Mesendoderm (in vitro differentiated cells): Measurements from ENCODE around the gene PKIG.
"Not testable (repeated sequence)": the region's sequence is repeated elsewhere in the genome, so short reads cannot be mapped to it uniquely, and the experiment has no call there.

ENCODE experiments used
- DNase-seq: peaks from one replicate; pipeline ENCODE4 v3.0.0; 2013
- H2AK5ac ChIP-seq: 2 replicates; pipeline ENCODE4 v1.6.1; 2013; ENCODE audit warnings: low read length, inconsistent platforms
- H2BK120ac ChIP-seq: 2 replicates; pipeline ENCODE4 v1.6.1; 2013; ENCODE audit warnings: low read depth, mild to moderate bottlenecking, low read length, moderate library complexity, mixed read lengths
- H2BK15ac ChIP-seq: replicated peaks from 2 replicates; pipeline ENCODE4 v1.6.1; 2013; ENCODE audit warnings: low read depth, mild to moderate bottlenecking, moderate library complexity
- H2BK5ac ChIP-seq: 2 replicates; pipeline ENCODE4 v1.6.1; 2013; ENCODE audit warnings: low read length, inconsistent platforms
- H3K18ac ChIP-seq: 2 replicates; pipeline ENCODE4 v1.6.1; 2013; ENCODE audit warnings: mild to moderate bottlenecking, low read length, mixed read lengths
- H3K23ac ChIP-seq: one replicate; pipeline ENCODE4 v1.6.1; 2013; ENCODE audit warnings: low read length
- H3K27ac ChIP-seq: 2 replicates; pipeline ENCODE4 v1.5.1; 2013; ENCODE audit warnings: low read depth, mild to moderate bottlenecking, inconsistent platforms, low read length, moderate library complexity
- H3K27me3 ChIP-seq: 2 replicates; pipeline ENCODE4 v1.6.1; 2013; ENCODE audit warnings: low read length, control low read depth, mild to moderate bottlenecking, inconsistent platforms; ENCODE audit not compliant: insufficient read depth, poor library complexity
- H3K36me3 ChIP-seq: 2 replicates; pipeline ENCODE4 v1.6.1; 2013; ENCODE audit warnings: low read length, inconsistent platforms; ENCODE audit not compliant: control insufficient read depth, insufficient read depth
- H3K4ac ChIP-seq: one replicate; pipeline ENCODE4 v1.6.1; 2013; ENCODE audit warnings: low read depth, mild to moderate bottlenecking, low read length, moderate library complexity
- H3K4me1 ChIP-seq: 2 replicates; pipeline ENCODE4 v1.6.1; 2013; ENCODE audit warnings: low read depth, low read length, inconsistent platforms; ENCODE audit not compliant: control insufficient read depth
- H3K4me2 ChIP-seq: 2 replicates; pipeline ENCODE4 v1.6.1; 2013; ENCODE audit warnings: low read length
- H3K4me3 ChIP-seq: 2 replicates; pipeline ENCODE4 v1.5.1; 2013; ENCODE audit warnings: mild to moderate bottlenecking, low read length
- H3K56ac ChIP-seq: one replicate; pipeline ENCODE4 v1.6.1; 2013; ENCODE audit warnings: low read length
- H3K79me1 ChIP-seq: 2 replicates; pipeline ENCODE4 v1.6.1; 2013; ENCODE audit warnings: low read length, inconsistent platforms
- H3K79me2 ChIP-seq: 2 replicates; pipeline ENCODE4 v1.6.1; 2013; ENCODE audit warnings: mild to moderate bottlenecking, low read length; ENCODE audit not compliant: control insufficient read depth, insufficient read depth
- H3K9ac ChIP-seq: 2 replicates; pipeline ENCODE4 v1.6.1; 2013; ENCODE audit warnings: low read length, inconsistent platforms
- H4K5ac ChIP-seq: one replicate; pipeline ENCODE4 v1.6.1; 2013; ENCODE audit warnings: low read length
- H4K8ac ChIP-seq: one replicate; pipeline ENCODE4 v1.6.1; 2013; ENCODE audit warnings: low read depth, mild to moderate bottlenecking, control low read depth, low read length, moderate library complexity
- WGBS: extraction: QIAGEN DNeasy Blood & Tissue Kit; methylation state at CpG from one replicate; pipeline ENCODE4 v1.1.7; 2013; ENCODE audit warnings: low lambda C conversion rate, missing lambda C conversion rate; ENCODE audit not compliant: insufficient coverage; ENCODE audit errors: extremely low coverage; 5-methylcytosine and 5-hydroxymethylcytosine counted together

Gene PKIG

GRCh38 chr20:44586289-44586911 lies 4.0 kb downstream of the PKIG start:
- no peak overlapping the region for H2BK15ac ChIP-seq
- no peak overlapping the region for H3K4me3 ChIP-seq
- no peak overlapping the region for H3K18ac ChIP-seq
- WGBS: no CpG with 5 or more reads among the region's 3 CpGs
- H3K36me3 ChIP-seq: no peaks in the 10 kb centered on the region
- H3K56ac ChIP-seq: no peak overlapping the region
- no peaks in the 10 kb centered on the region for H3K27me3 ChIP-seq
- H4K8ac ChIP-seq: no peak overlapping the region
- H3K27ac ChIP-seq: no peak overlapping the region
- DNase-seq: no peak
- H4K5ac ChIP-seq: no peak overlapping the region
- no peak overlapping the region for H2AK5ac ChIP-seq
- H3K23ac ChIP-seq: no peak overlapping the region
- no peak overlapping the region for H3K4me2 ChIP-seq
- no peak overlapping the region for H3K4ac ChIP-seq
- no peak overlapping the region for H3K9ac ChIP-seq
- H3K4me1 ChIP-seq: peaks cover 11% of the 10 kb centered on the region
- H3K79me1 ChIP-seq: no peaks in the 10 kb centered on the region
- no peaks in the 10 kb centered on the region for H3K79me2 ChIP-seq
- H2BK120ac ChIP-seq: no peak overlapping the region
- H2BK5ac ChIP-seq: no peak overlapping the region

GRCh38 chr20:44587035-44587980 lies 4.9 kb downstream of the PKIG start:
- H3K27ac ChIP-seq: no peak overlapping the region
- no peak overlapping the region for H3K18ac ChIP-seq
- H2AK5ac ChIP-seq: no peak overlapping the region
- H2BK5ac ChIP-seq: no peak overlapping the region
- no peak overlapping the region for H3K4ac ChIP-seq
- no peak overlapping the region for H4K8ac ChIP-seq
- no peaks in the 10 kb centered on the region for H3K27me3 ChIP-seq
- no peak overlapping the region for H4K5ac ChIP-seq
- H3K9ac ChIP-seq: no peak overlapping the region
- no peak overlapping the region for H2BK15ac ChIP-seq
- no CpG with 5 or more reads among the region's 10 CpGs for WGBS
- no peaks in the 10 kb centered on the region for H3K79me2 ChIP-seq
- no peak overlapping the region for H3K4me3 ChIP-seq
- no peak overlapping the region for H3K23ac ChIP-seq
- H3K56ac ChIP-seq: no peak overlapping the region
- H3K79me1 ChIP-seq: no peaks in the 10 kb centered on the region
- no peak overlapping the region for H3K4me2 ChIP-seq
- DNase-seq: no peak
- H2BK120ac ChIP-seq: no peak overlapping the region
- no peaks in the 10 kb centered on the region for H3K36me3 ChIP-seq
- H3K4me1 ChIP-seq: peaks cover 10% of the 10 kb centered on the region

GRCh38 chr20:44588321-44588720 lies 5.9 kb downstream of the PKIG start:
- not testable (repeated sequence) for H3K79me2 ChIP-seq, H4K8ac ChIP-seq
- no CpG with 5 or more reads among the region's 9 CpGs for WGBS

GRCh38 chr20:44589537-44589936 lies 7.2 kb downstream of the PKIG start:
- Histone ChIP-seq H4K5ac (no peak overlapping the region), H3K18ac (no peak overlapping the region), H3K79me2 (no peaks in the 10 kb centered on the region), H3K36me3 (no peaks in the 10 kb centered on the region), H2BK15ac (no peak overlapping the region), H3K79me1 (no peaks in the 10 kb centered on the region), H3K4me2 (no peak overlapping the region), H3K4me3 (no peak overlapping the region), H3K27me3 (no peaks in the 10 kb centered on the region), H3K23ac (no peak overlapping the region), H3K4me1 (peaks cover 7% of the 10 kb centered on the region), H4K8ac (no peak overlapping the region), H2BK120ac (no peak overlapping the region), H3K56ac (no peak overlapping the region), H2BK5ac (no peak overlapping the region), H3K27ac (no peak overlapping the region), H3K4ac (no peak overlapping the region), H2AK5ac (no peak overlapping the region), H3K9ac (no peak overlapping the region)
- WGBS: no CpG with 5 or more reads among the region's 4 CpGs
- DNase-seq: no peak

More at GRCh38 chr20:44588321-44588720, 5.9 kb downstream of the PKIG start:
- H3K18ac ChIP-seq, H3K56ac ChIP-seq, DNase-seq, H2BK15ac ChIP-seq, H3K23ac ChIP-seq, H3K9ac ChIP-seq, H3K27me3 ChIP-seq, H2BK120ac ChIP-seq, H3K36me3 ChIP-seq, H3K27ac ChIP-seq, H3K4me1 ChIP-seq, H3K4me2 ChIP-seq, H2BK5ac ChIP-seq, H4K5ac ChIP-seq, H3K4me3 ChIP-seq, H3K4ac ChIP-seq, H2AK5ac ChIP-seq, H3K79me1 ChIP-seq: not testable (repeated sequence)

GRCh38 chr20:44590980-44591778 lies 8.8 kb downstream of the PKIG start:
- no peak overlapping the region for H4K5ac ChIP-seq
- H2AK5ac ChIP-seq: no peak overlapping the region
- H3K4ac ChIP-seq: no peak overlapping the region
- no peak overlapping the region for H2BK5ac ChIP-seq
- no peaks in the 10 kb centered on the region for H3K79me1 ChIP-seq
- no peak overlapping the region for H3K4me2 ChIP-seq
- H3K36me3 ChIP-seq: no peaks in the 10 kb centered on the region
- no peaks in the 10 kb centered on the region for H3K79me2 ChIP-seq
- H3K4me1 ChIP-seq: no peaks in the 10 kb centered on the region
- no peak overlapping the region for H2BK15ac ChIP-seq
- no peak overlapping the region for H3K18ac ChIP-seq
- H3K4me3 ChIP-seq: no peak overlapping the region
- DNase-seq: peak; percentile 33
- no peak overlapping the region for H3K9ac ChIP-seq
- H3K27ac ChIP-seq: no peak overlapping the region
- H3K56ac ChIP-seq: peak overlapping the region; percentile 5
- no peaks in the 10 kb centered on the region for H3K27me3 ChIP-seq
- H2BK120ac ChIP-seq: no peak overlapping the region
- WGBS: no CpG with 5 or more reads among the region's 9 CpGs
- H4K8ac ChIP-seq: no peak overlapping the region
- H3K23ac ChIP-seq: no peak overlapping the region
